ENCODE measurements around the gene PPARA.

Gene PPARA

DNA sequence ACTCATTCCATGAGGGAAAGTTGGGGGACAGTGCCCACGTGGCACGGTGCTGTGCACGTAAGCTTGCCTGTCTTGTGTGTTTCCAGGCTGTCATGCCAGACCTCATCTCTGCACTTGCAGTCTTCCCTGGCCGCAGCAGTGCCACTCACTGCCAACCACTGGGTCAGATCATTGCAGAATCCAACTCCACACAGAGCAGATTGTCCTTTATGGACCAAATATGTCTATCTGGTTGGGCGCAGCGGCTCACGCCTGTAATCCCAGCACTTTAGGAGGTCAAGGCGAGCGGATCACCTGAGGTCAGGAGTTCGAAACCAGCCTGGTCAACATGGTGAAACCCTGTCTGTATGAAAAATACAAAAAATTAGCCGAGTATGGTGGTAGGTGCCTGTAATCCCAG lies 4.4 kb upstream of the PPARA start:
- no peak for TF ChIP-seq CTCF (conservative IDR thresholded peaks at IDR 0.05)
- H3K27ac ChIP-seq: no peak overlapping the region

GRCh38 chr22:46146329-46146728 lies 4.0 kb upstream of the PPARA start:
- H3K27ac ChIP-seq: no peak overlapping the region
- no peak for TF ChIP-seq CTCF (conservative IDR thresholded peaks at IDR 0.05)

DNA sequence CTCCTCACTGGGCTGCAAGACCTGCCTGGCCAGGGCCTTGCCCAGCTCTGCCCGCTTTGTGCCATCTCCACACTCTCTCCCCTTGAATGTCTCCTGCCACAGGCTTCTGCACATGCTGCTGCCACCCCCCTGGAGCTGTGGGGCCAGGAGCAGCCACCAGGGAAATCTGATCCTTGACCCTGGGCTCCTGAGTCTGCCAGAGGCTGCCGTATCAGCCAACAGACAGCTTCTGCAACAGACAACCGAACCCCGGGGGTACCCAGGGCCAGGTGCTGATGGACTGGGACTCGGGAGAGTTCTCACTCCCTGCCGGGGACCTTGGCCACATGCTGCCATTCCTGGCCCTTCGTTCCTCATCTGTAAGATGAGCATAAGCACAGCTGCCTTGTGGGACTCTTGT lies 3.3 kb upstream of the PPARA start:
- H3K27ac ChIP-seq: no peak overlapping the region
- TF ChIP-seq CTCF (conservative IDR thresholded peaks at IDR 0.05): no peak

DNA sequence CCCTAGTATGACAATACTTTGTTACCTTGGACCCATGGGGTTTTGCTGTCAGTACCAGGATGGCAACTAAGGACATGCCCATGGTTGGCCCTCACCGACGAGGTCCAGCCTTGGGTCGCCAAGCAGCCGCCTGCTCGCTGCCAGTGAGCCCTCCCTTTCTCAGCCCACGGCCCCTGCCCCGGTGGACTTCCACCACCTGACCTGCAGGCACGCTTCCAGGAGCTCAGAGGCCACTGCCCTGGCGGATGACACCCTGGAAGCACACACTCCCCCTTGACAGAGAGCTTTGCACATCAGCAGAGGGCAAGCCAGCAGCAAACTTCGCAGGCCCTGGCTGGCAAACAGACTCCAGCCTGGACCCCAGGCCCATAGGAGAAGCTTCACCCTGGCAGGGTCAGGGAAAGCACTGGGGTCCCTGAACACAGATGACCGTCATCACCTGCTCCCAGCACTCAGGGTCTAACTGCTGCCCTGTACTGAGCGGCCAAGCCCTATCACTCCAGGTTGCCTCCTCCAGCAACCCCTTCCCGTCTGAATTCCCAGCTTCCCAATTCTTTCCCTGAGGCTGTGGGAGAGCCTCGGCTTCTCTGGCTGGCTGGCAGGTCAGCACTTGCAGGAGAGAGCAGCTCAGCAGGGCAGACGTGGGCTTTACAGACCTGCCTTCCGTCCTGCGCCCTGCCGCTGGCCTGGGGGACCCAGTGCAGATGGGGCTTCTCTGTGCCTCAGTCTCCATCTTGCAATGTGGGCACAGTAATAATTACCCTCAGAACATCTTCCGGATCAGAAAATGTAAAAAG lies 2.7 kb upstream of the PPARA start:
- no peak overlapping the region for H3K27ac ChIP-seq
- no peak for TF ChIP-seq CTCF (conservative IDR thresholded peaks at IDR 0.05)

DNA sequence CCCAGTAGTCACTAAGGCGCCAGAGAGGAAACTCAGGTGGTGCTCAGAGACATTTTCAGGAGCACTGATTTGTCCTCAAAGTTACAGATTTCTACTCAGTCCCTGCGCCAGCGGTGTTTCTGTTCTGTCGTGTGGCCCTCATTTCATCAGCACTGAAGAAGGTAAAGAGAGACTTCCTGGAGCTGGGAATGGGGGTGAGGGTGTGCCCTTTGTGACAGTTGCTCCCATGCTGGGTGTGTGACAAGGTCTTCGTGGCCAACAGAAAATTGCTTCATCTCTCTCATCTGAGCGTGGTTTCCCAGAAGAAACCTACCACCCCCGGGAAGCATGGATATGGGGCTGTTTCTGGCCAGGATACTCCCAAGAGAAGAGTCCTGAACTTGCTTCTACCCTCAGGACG lies 2.0 kb upstream of the PPARA start:
- H3K27ac ChIP-seq: no peak overlapping the region
- TF ChIP-seq CTCF (conservative IDR thresholded peaks at IDR 0.05): no peak

DNA sequence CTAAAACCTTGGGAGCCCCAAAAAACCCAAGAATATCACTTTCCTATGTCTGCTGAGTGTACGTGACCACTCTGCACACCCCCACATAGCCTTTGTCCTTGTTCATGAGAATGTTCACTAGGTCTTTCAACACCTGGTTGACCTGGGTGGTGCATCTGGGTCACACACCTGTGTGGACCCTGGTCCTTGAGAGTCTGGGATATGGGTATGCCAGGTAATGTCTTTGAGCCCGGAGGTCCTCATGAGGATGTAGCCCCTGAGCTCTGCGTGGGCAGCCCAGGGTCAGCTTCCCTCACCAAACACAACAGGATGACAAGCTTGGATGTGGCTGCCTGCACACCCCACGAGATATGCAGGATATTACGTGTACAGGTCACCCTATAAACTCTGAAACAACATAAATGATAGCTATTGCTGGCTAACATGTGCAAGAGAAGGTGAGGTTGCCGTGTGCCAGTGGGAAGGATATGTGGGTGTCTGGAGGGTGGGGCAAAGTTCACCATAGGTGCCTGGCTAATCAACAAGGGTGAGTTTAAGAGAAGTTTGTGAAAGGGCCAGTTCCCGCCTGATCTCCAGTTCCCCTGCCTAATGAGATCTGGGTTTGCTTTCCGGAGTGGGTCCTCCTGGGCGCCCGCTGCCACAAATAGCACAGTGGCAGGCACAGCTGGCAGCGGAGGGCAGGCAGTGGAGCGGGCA lies 1.4 kb upstream of the PPARA start:
- H3K27ac ChIP-seq: peak overlapping the region; percentile 80
- no peak for TF ChIP-seq CTCF (conservative IDR thresholded peaks at IDR 0.05)

- peak overlapping the region; percentile 80 for H3K27ac ChIP-seq
- TF ChIP-seq CTCF (conservative IDR thresholded peaks at IDR 0.05): no peak
Measured at GRCh38 chr22:46149512-46150033, 753 bp upstream of the PPARA start.
